GM12878 (cell line): ENCODE measurements around the gene SORCS2.

ENCODE experiments used
- CHD2 ChIP-seq: IDR thresholded peaks from 2 replicates; pipeline ENCODE4 v1.6.1; 2011; ENCODE audit warnings: low read depth, low read length, improper control_type of control experiment, borderline replicate concordance
- EP300 ChIP-seq, 2 experiments: fragments of 150-350 bp in 1 of 2; IDR thresholded peaks; 2 replicates each; pipeline ENCODE4 v1.6.1; 2011 to 2012; ENCODE audit warnings: low read depth in 2 of 2, low read length in 2 of 2, borderline replicate concordance in 1 of 2, improper control_type of control experiment in 1 of 2, inconsistent platforms in 1 of 2; ENCODE audit not compliant: control insufficient read depth in 1 of 2
- ESRRA ChIP-seq: IDR thresholded peaks from 2 replicates; pipeline ENCODE4 v1.6.1; 2012; ENCODE audit warnings: mild to moderate bottlenecking, low read length, improper control_type of control experiment
- NFIC ChIP-seq: IDR thresholded peaks from 2 replicates; pipeline ENCODE4 v1.6.1; 2012; ENCODE audit warnings: low read depth, mild to moderate bottlenecking, inconsistent platforms, low read length, moderate library complexity
- NR2C1 ChIP-seq: fragments of 450-650 bp; IDR thresholded peaks from 2 replicates; pipeline ENCODE4 v1.6.1; 2017; ENCODE audit warnings: antibody characterized with exemption, mild to moderate bottlenecking, moderate library complexity
- POLR2A ChIP-seq: IDR thresholded peaks from 2 replicates; pipeline ENCODE4 v1.6.1; 2011; ENCODE audit warnings: low read depth, mild to moderate bottlenecking, low read length
- SREBF2 ChIP-seq: IDR thresholded peaks from 2 replicates; pipeline ENCODE4 v1.6.1; 2012; ENCODE audit warnings: mild to moderate bottlenecking, low read length
- TCF12 ChIP-seq: IDR thresholded peaks from 2 replicates; pipeline ENCODE4 v1.6.1; 2011; ENCODE audit warnings: low read depth, mild to moderate bottlenecking, low read length
- ZNF274 ChIP-seq: IDR thresholded peaks from one replicate; pipeline ENCODE4 v1.8.0; 2011; ENCODE audit not compliant: insufficient read length, insufficient read depth
- ZNF622 ChIP-seq: fragments of 450-650 bp; IDR thresholded peaks from 2 replicates; pipeline ENCODE4 v1.6.1; 2017; ENCODE audit warnings: mild to moderate bottlenecking, inconsistent platforms
- TF ChIP-seq, protein P1 (sequence below), 3 experiments: IDR thresholded peaks in 2 of 3; conservative IDR thresholded peaks in 1 of 3; 2 replicates each; pipeline ENCODE4 v1.5.1; 2011; ENCODE audit warnings: low read depth in 3 of 3, low read length in 3 of 3, mild to moderate bottlenecking in 3 of 3, control low read depth in 2 of 3, moderate library complexity in 2 of 3, inconsistent platforms in 1 of 3, mixed read lengths in 1 of 3; ENCODE audit not compliant: control insufficient read depth in 2 of 3, insufficient read depth in 1 of 3; ENCODE audit errors: extremely low read depth in 1 of 3
- TF ChIP-seq, protein P2 (sequence below): IDR thresholded peaks from 2 replicates; pipeline ENCODE4 v1.6.1; 2011; ENCODE audit warnings: low read depth, mild to moderate bottlenecking, low read length, moderate library complexity, borderline replicate concordance; ENCODE audit errors: extremely low read depth
- TF ChIP-seq, protein P3 (sequence below): fragments of 450-650 bp; IDR thresholded peaks from 2 replicates; pipeline ENCODE4 v1.6.1; 2017; ENCODE audit warnings: borderline replicate concordance

GRCh38 chr4:7750972-7751371 lies 558.6 kb downstream of the SORCS2 start:
- TF ChIP-seq TCF12 = no peak
- TF ChIP-seq, protein P1, sequence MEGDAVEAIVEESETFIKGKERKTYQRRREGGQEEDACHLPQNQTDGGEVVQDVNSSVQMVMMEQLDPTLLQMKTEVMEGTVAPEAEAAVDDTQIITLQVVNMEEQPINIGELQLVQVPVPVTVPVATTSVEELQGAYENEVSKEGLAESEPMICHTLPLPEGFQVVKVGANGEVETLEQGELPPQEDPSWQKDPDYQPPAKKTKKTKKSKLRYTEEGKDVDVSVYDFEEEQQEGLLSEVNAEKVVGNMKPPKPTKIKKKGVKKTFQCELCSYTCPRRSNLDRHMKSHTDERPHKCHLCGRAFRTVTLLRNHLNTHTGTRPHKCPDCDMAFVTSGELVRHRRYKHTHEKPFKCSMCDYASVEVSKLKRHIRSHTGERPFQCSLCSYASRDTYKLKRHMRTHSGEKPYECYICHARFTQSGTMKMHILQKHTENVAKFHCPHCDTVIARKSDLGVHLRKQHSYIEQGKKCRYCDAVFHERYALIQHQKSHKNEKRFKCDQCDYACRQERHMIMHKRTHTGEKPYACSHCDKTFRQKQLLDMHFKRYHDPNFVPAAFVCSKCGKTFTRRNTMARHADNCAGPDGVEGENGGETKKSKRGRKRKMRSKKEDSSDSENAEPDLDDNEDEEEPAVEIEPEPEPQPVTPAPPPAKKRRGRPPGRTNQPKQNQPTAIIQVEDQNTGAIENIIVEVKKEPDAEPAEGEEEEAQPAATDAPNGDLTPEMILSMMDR (IDR thresholded peaks at IDR 0.05 in 2 of 3, conservative IDR thresholded peaks at IDR 0.05 in 1 of 3; ENCODE audit: control insufficient read depth in 2 of 3, extremely low read depth in 1 of 3, insufficient read depth in 1 of 3, low read depth in 3 of 3, low read length in 3 of 3) = no peak
- no peak for TF ChIP-seq CHD2
- TF ChIP-seq, protein P2, sequence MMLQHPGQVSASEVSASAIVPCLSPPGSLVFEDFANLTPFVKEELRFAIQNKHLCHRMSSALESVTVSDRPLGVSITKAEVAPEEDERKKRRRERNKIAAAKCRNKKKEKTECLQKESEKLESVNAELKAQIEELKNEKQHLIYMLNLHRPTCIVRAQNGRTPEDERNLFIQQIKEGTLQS = no peak
- TF ChIP-seq NFIC = no peak
- no peak for TF ChIP-seq EP300 (IDR thresholded peaks at IDR 0.05; ENCODE audit: borderline replicate concordance in 1 of 2, control insufficient read depth in 1 of 2, low read depth in 2 of 2, low read length in 2 of 2)
- TF ChIP-seq ZNF622 = no peak
- no peak for TF ChIP-seq NR2C1
- no peak for TF ChIP-seq POLR2A
- no peak for TF ChIP-seq ESRRA
- no peak for TF ChIP-seq SREBF2
- TF ChIP-seq ZNF274 = no peak
- TF ChIP-seq, protein P3, sequence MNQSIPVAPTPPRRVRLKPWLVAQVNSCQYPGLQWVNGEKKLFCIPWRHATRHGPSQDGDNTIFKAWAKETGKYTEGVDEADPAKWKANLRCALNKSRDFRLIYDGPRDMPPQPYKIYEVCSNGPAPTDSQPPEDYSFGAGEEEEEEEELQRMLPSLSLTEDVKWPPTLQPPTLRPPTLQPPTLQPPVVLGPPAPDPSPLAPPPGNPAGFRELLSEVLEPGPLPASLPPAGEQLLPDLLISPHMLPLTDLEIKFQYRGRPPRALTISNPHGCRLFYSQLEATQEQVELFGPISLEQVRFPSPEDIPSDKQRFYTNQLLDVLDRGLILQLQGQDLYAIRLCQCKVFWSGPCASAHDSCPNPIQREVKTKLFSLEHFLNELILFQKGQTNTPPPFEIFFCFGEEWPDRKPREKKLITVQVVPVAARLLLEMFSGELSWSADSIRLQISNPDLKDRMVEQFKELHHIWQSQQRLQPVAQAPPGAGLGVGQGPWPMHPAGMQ = no peak
